Smooth muscle cell (in vitro differentiated cells): ENCODE data around the gene PAK6. TPM values are rescaled to one million over a fixed set of nuclear protein-coding genes. Genes with fewer than 3 reads are reported as not detected.

Experiments used
- DNase-seq: peaks from one replicate; lab custom pipeline; 2025; ENCODE audit not compliant: unreplicated experiment; lab: John Stamatoyannopoulos, UW
- H2AFZ ChIP-seq: fragments of 200-600 bp; sonication (generic); 2 replicates; pipeline ENCODE4 v1.6.0; 2016; ENCODE audit warnings: antibody characterized with exemption, low read depth, mild to moderate bottlenecking
- H3F3A ChIP-seq: fragments of 200-600 bp; sonication (generic); 2 replicates; pipeline ENCODE4 v1.6.0; 2017; ENCODE audit warnings: antibody characterized with exemption, low read depth
- H3K27ac ChIP-seq: fragments of 200-600 bp; sonication (generic); 2 replicates; pipeline ENCODE4 v1.5.1; 2016; ENCODE audit warnings: low read depth, mild to moderate bottlenecking
- H3K27me3 ChIP-seq: fragments of 200-600 bp; sonication (generic); 2 replicates; pipeline ENCODE4 v1.6.1; 2016; ENCODE audit warnings: low read depth, mild to moderate bottlenecking
- H3K36me3 ChIP-seq: fragments of 200-600 bp; sonication (generic); 2 replicates; pipeline ENCODE4 v1.5.1; 2016; ENCODE audit warnings: low read depth
- H3K4me1 ChIP-seq: fragments of 200-600 bp; sonication (generic); 2 replicates; pipeline ENCODE4 v1.5.1; 2016; ENCODE audit warnings: low read depth
- H3K4me2 ChIP-seq: fragments of 200-600 bp; sonication (generic); 2 replicates; pipeline ENCODE4 v1.6.0; 2016; ENCODE audit warnings: mild to moderate bottlenecking
- H3K4me3 ChIP-seq: fragments of 200-600 bp; sonication (generic); 2 replicates; pipeline ENCODE4 v1.5.1; 2016; ENCODE audit warnings: mild to moderate bottlenecking
- H3K79me2 ChIP-seq: fragments of 200-600 bp; sonication (generic); 2 replicates; pipeline ENCODE4 v1.6.0; 2016; ENCODE audit warnings: low read depth, mild to moderate bottlenecking
- H3K9ac ChIP-seq: fragments of 200-600 bp; sonication (generic); 2 replicates; pipeline ENCODE4 v1.6.0; 2016; ENCODE audit warnings: low read depth
- H3K9me3 ChIP-seq: fragments of 200-600 bp; sonication (generic); replicated peaks from 2 replicates; pipeline ENCODE4 v1.5.1; 2016; ENCODE audit warnings: low read depth
- H4K20me1 ChIP-seq: fragments of 200-600 bp; sonication (generic); 2 replicates; pipeline ENCODE4 v1.6.0; 2016; ENCODE audit warnings: low read depth
- WGBS: methylation state at CpG from one replicate; pipeline ENCODE4 v1.1.7; 2016; ENCODE audit warnings: low lambda C conversion rate; 5-methylcytosine and 5-hydroxymethylcytosine counted together
- polyA plus RNA-seq: library from polyadenylated mRNA; unstranded; fragments of >200 nt; fragmentation: Nextera tagmentation; extraction: Ambion mirVana; gene quantifications from 2 replicates; pipeline ENCODE4 v1.2.1, GENCODE V29; 2016
- total RNA-seq: library from RNA; depleted of rRNA; stranded (reverse); fragments of >200 nt; gene quantifications from 2 replicates; pipeline ENCODE4 v1.2.3, GENCODE V29; 2014
- TF ChIP-seq, protein P1 (sequence below): fragments of 200-600 bp; sonication (generic); IDR thresholded peaks from 2 replicates; pipeline ENCODE4 v1.5.1; 2017; ENCODE audit warnings: borderline replicate concordance, mild to moderate bottlenecking, antibody characterized with exemption; ENCODE audit not compliant: insufficient read depth, poor library complexity, severe bottlenecking

The PAK6 gene
- total and polyA plus RNA-seq, 2 experiments from 2014 or later = 0.29 to 1.6 TPM

DNA sequence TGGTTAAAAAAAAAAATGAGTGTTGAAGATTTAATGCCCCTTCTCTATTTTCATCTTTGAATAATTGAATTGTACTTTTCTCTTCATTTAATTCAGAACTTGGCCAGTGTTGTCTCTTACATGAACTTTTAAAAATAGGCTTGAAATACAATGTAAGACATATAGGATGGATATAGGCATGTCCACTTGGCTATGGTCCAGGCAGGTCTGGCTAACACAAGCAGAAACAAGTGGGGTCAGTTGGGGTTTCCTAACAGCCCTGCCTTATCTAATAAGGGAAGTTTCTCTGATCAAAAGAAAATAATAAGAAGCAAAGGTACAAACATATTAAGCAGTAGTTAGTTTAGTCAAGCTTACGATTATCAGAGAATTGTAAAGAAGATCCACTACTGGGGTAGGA is 19.1 kb upstream of the PAK6 start:
- TF ChIP-seq, protein P1, sequence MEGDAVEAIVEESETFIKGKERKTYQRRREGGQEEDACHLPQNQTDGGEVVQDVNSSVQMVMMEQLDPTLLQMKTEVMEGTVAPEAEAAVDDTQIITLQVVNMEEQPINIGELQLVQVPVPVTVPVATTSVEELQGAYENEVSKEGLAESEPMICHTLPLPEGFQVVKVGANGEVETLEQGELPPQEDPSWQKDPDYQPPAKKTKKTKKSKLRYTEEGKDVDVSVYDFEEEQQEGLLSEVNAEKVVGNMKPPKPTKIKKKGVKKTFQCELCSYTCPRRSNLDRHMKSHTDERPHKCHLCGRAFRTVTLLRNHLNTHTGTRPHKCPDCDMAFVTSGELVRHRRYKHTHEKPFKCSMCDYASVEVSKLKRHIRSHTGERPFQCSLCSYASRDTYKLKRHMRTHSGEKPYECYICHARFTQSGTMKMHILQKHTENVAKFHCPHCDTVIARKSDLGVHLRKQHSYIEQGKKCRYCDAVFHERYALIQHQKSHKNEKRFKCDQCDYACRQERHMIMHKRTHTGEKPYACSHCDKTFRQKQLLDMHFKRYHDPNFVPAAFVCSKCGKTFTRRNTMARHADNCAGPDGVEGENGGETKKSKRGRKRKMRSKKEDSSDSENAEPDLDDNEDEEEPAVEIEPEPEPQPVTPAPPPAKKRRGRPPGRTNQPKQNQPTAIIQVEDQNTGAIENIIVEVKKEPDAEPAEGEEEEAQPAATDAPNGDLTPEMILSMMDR = no peak
- H3K9me3 ChIP-seq = no peaks in the 10 kb centered on the region
- 100% methylated on average over 1 of the region's 1 CpG for WGBS

DNA sequence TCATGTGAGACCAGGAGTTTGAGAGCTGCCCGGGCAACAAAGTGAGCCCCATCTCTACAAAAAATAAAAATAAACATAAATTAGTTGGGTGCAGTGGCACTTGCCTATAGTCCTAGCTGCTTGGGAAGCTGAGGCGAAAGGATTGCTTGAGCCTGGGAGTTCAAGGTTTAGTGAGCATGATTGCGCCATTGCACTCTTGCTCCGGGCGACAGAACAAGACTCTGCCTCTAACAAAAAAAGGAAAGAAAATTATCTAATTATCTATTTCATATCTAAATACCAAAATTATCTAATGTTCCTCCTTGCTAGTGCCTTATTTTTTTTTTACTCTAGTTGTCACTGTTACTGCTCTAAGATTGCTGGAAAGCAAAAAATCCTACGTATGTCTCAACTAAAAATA is 16.7 kb upstream of the PAK6 start:
- 93% methylated on average over 6 of the region's 6 CpGs for WGBS
- no peaks in the 10 kb centered on the region for H3K4me1 ChIP-seq

More for the DNA sequence above, 19.1 kb upstream of the PAK6 start:
- Histone ChIP-seq H4K20me1 (no peaks in the 10 kb centered on the region), H3K36me3 (no peaks in the 10 kb centered on the region), H3K27ac (no peak overlapping the region), H3K4me3 (no peak overlapping the region), H2AFZ (no peak overlapping the region), H3K9ac (no peak overlapping the region), H3K27me3 (no peaks in the 10 kb centered on the region), H3K4me2 (no peak overlapping the region), H3K79me2 (no peaks in the 10 kb centered on the region), H3K4me1 (no peaks in the 10 kb centered on the region), H3F3A (no peaks in the 10 kb centered on the region)
- no peak for DNase-seq

DNA sequence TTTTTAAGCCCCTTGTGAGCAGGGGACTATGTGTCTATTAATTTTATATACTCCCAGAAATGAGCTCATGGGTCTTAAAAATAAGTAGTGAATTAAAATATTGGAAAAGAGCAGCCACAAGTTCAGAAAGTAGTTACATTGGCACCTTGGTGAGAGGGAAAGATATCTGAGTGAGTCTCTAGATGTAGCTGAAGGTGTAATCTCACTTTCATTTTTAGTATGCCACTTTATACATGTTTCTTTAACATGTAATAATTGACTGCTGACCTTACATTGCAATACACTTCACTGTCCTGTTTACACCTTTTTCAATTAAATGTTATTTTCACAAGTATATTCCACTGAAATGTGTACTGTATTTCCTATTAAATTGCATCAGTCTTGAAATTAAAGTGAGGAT is 12.1 kb upstream of the PAK6 start:
- Histone ChIP-seq H3K79me2 (no peaks in the 10 kb centered on the region), H3K4me2 (no peak overlapping the region), H3K4me1 (no peaks in the 10 kb centered on the region), H3K4me3 (no peak overlapping the region), H4K20me1 (no peaks in the 10 kb centered on the region), H3K27me3 (no peaks in the 10 kb centered on the region), H3K27ac (no peak overlapping the region), H2AFZ (no peak overlapping the region), H3K9ac (no peak overlapping the region), H3F3A (no peaks in the 10 kb centered on the region), H3K36me3 (no peaks in the 10 kb centered on the region), H3K9me3 (no peaks in the 10 kb centered on the region)
- TF ChIP-seq, protein P1 = no peak
- DNase-seq = no peak

More for the DNA sequence above, 16.7 kb upstream of the PAK6 start:
- no peak for DNase-seq
- TF ChIP-seq, protein P1 = no peak
- Histone ChIP-seq H2AFZ (no peak overlapping the region), H3K4me2 (no peak overlapping the region), H3K9me3 (no peaks in the 10 kb centered on the region), H3F3A (no peaks in the 10 kb centered on the region), H3K4me3 (no peak overlapping the region), H3K36me3 (no peaks in the 10 kb centered on the region), H3K9ac (no peak overlapping the region), H3K79me2 (no peaks in the 10 kb centered on the region), H3K27ac (no peak overlapping the region), H3K27me3 (no peaks in the 10 kb centered on the region), H4K20me1 (no peaks in the 10 kb centered on the region)

DNA sequence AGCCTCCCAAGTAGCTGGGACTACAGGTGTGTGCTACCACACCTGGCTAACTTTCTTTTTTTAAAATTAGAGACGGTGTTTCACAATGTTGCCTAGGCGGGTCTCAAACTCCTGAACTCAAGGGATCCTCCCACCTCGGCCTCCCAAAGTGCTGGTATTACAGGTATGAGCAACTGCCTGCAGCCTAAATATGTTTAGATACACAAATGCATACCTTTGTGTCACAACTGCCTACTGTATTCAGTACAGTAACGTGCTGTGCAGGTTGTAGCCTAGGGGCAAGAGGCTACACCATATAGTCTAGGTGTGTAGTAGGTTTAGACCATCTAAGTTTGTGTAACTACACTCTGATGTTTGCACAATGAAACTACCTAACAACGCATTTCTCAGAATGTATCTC is 9.5 kb upstream of the PAK6 start:
- H2AFZ ChIP-seq = no peak overlapping the region
- no peaks in the 10 kb centered on the region for H3K27me3 ChIP-seq
- H3K4me2 ChIP-seq = no peak overlapping the region
- H3K9me3 ChIP-seq = no peaks in the 10 kb centered on the region
- no peak overlapping the region for H3K9ac ChIP-seq
- DNase-seq = no peak
- H3K4me3 ChIP-seq = no peak overlapping the region
- no peaks in the 10 kb centered on the region for H3K79me2 ChIP-seq
- H3F3A ChIP-seq = no peaks in the 10 kb centered on the region
- H3K4me1 ChIP-seq = no peaks in the 10 kb centered on the region
- WGBS = 92% methylated on average over 5 of the region's 5 CpGs
- H3K36me3 ChIP-seq = no peaks in the 10 kb centered on the region
- TF ChIP-seq, protein P1 = no peak
- no peaks in the 10 kb centered on the region for H4K20me1 ChIP-seq
- H3K27ac ChIP-seq = no peak overlapping the region
